ENCODE data around the gene FRK.

The FRK gene

DNA sequence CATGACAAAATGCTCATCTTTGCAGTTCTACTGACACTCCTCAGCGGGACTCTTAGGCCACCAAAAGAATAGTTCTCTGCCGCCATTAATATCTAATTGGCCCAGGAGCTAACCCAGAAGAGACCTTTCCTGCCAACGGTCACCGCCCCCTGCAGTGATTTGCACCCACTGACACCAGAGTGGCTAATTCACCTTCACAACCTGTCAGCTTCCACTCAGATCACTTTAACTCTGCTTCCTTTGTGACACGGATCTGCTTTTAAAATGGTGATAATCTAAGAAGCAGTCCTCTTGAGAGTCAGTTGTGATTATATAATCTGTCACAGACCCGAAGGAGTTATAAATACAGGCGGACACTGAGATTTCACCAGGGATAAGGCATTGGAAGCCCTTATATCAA, 172.8 kb downstream of the FRK start:
- no peak for DNase-seq (ENCODE audit: low read depth)

- no peak for DNase-seq (ENCODE audit: low read depth)
These were observed 174.9 kb downstream of the FRK start for GRCh38 chr6:115885636-115886366.

DNA sequence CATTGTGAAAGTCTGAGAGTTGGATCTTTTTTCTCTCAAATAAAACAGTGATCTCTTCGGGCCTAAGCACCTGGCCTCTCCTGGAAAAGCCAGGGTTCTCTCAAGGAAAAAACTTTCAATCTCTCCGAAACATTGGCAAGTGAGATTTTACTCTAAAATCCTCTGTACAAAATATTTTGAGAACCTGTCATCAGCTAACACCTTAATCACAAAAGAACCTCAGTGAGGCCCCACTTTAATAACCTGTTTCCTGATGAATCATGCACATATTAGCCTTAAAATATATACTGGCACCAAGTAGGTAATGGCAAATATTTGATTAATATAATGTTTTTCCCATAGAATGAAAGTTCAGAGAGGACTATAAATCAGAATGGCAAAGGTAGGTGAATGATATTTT, 177.9 kb downstream of the FRK start:
- DNase-seq (ENCODE audit: low read depth): no peak

- DNase-seq (ENCODE audit: low read depth): no peak
These were observed 178.5 kb downstream of the FRK start for GRCh38 chr6:115882174-115882573.
